GM23338 (cell line): ENCODE results near the gene LRRN1. TPM values are rescaled to one million over a fixed set of nuclear protein-coding genes. Genes with fewer than 3 reads are reported as not detected.

Experiments
- ATAC-seq: fragments of 200-7000 bp; cut with Tn5 transposase; 3 replicates; pipeline ENCODE4 v1.9.1; 2020
- DNase-seq: peaks from one replicate; pipeline ENCODE4 v3.0.0-alpha.2; 2015; ENCODE audit warnings: low spot score
- H2AFZ ChIP-seq: fragments of 200-600 bp; sonication (generic); 2 replicates; pipeline ENCODE4 v1.8.0; 2016; ENCODE audit warnings: antibody characterized with exemption, mild to moderate bottlenecking, moderate library complexity
- H3F3A ChIP-seq: fragments of 200-600 bp; sonication (generic); replicated peaks from 2 replicates; pipeline ENCODE4 v1.8.0; 2017; ENCODE audit warnings: antibody characterized with exemption, mixed run types, low read depth
- H3K27ac ChIP-seq: fragments of 200-600 bp; sonication (generic); 2 replicates; pipeline ENCODE4 v1.6.1; 2016; ENCODE audit warnings: low read depth
- H3K27me3 ChIP-seq: fragments of 200-600 bp; sonication (generic); 2 replicates; pipeline ENCODE4 v1.8.0; 2016; ENCODE audit warnings: mild to moderate bottlenecking, mixed run types, moderate library complexity; ENCODE audit not compliant: insufficient read depth
- H3K36me3 ChIP-seq: fragments of 200-600 bp; sonication (generic); 2 replicates; pipeline ENCODE4 v1.8.0; 2016; ENCODE audit warnings: mild to moderate bottlenecking; ENCODE audit not compliant: insufficient read depth
- H3K4me1 ChIP-seq: fragments of 200-600 bp; sonication (generic); 2 replicates; pipeline ENCODE4 v1.8.0; 2016; ENCODE audit warnings: mild to moderate bottlenecking, moderate library complexity; ENCODE audit not compliant: insufficient read depth
- H3K4me2 ChIP-seq: fragments of 200-600 bp; sonication (generic); 2 replicates; pipeline ENCODE4 v1.7.1; 2017; ENCODE audit warnings: mixed run types
- H3K4me3 ChIP-seq: fragments of 200-600 bp; sonication (generic); 2 replicates; pipeline ENCODE4 v1.6.1; 2016; ENCODE audit warnings: mixed run types
- H3K79me2 ChIP-seq: fragments of 200-600 bp; sonication (generic); replicated peaks from 2 replicates; pipeline ENCODE4 v1.8.0; 2017; ENCODE audit warnings: mild to moderate bottlenecking; ENCODE audit not compliant: insufficient read depth
- H3K9me2 ChIP-seq: fragments of 200-600 bp; sonication (generic); 2 replicates; pipeline ENCODE4 v1.8.0; 2017; ENCODE audit not compliant: insufficient read depth
- H4K20me1 ChIP-seq: fragments of 200-600 bp; sonication (generic); replicated peaks from 2 replicates; pipeline ENCODE4 v1.8.0; 2017; ENCODE audit warnings: mild to moderate bottlenecking; ENCODE audit not compliant: insufficient read depth
- H3K27ac Mint-ChIP-seq: 2 replicates; pipeline ENCODE4 v1.8.0; 2020; ENCODE audit warnings: inconsistent platforms, mild to moderate bottlenecking, moderate library complexity, mixed read lengths
- H3K27me3 Mint-ChIP-seq: 3 replicates; pipeline ENCODE4 v1.8.0; 2022; ENCODE audit warnings: low read depth, mild to moderate bottlenecking, moderate library complexity, mixed read lengths, inconsistent platforms; ENCODE audit not compliant: insufficient read depth, poor library complexity
- H3K36me3 Mint-ChIP-seq: 3 replicates; pipeline ENCODE4 v1.8.0; 2021; ENCODE audit warnings: low read depth, mild to moderate bottlenecking, inconsistent platforms, moderate library complexity, mixed read lengths
- H3K4me1 Mint-ChIP-seq: 3 replicates; pipeline ENCODE4 v1.8.0; 2020; ENCODE audit warnings: mild to moderate bottlenecking, inconsistent platforms, mixed read lengths
- H3K4me3 Mint-ChIP-seq: 3 replicates; pipeline ENCODE4 v1.8.0; 2021; ENCODE audit warnings: moderate library complexity, mild to moderate bottlenecking, inconsistent platforms, mixed read lengths
- H3K9me3 Mint-ChIP-seq: 3 replicates; pipeline ENCODE4 v1.8.0; 2020; ENCODE audit warnings: moderate library complexity, mild to moderate bottlenecking, inconsistent platforms, mixed read lengths
- EZH2 ChIP-seq: fragments of 200-600 bp; sonication (generic); IDR thresholded peaks from one replicate; pipeline ENCODE4 v1.8.0; 2017; ENCODE audit warnings: antibody characterized with exemption, mild to moderate bottlenecking, low read depth; ENCODE audit not compliant: unreplicated experiment
- EZH2phosphoT487 ChIP-seq: fragments of 200-600 bp; sonication (generic); IDR thresholded peaks from one replicate; pipeline ENCODE4 v1.8.1; 2018; ENCODE audit warnings: antibody characterized with exemption; ENCODE audit not compliant: unreplicated experiment
- JUNB ChIP-seq: IDR thresholded peaks from one replicate; pipeline ENCODE4 v1.6.1; 2016; ENCODE audit warnings: antibody characterized with exemption; ENCODE audit not compliant: unreplicated experiment
- NANOG ChIP-seq: IDR thresholded peaks from 2 replicates; pipeline ENCODE4 v1.6.1; 2016; ENCODE audit warnings: antibody characterized with exemption, borderline replicate concordance
- POLR2AphosphoS5 ChIP-seq: IDR thresholded peaks from 2 replicates; pipeline ENCODE4 v1.6.1; 2016; ENCODE audit warnings: antibody characterized with exemption, low read depth
- STAT1 ChIP-seq: IDR thresholded peaks from one replicate; pipeline ENCODE4 v1.6.1; 2016; ENCODE audit warnings: antibody characterized with exemption; ENCODE audit not compliant: unreplicated experiment
- ZNF114 ChIP-seq: fragments of 250-450 bp; sonication (Bioruptor Pico); IDR thresholded peaks from 2 replicates; pipeline ENCODE4 v1.5.0; 2020; ENCODE audit warnings: mild to moderate bottlenecking, moderate library complexity
- ZNF331 ChIP-seq: fragments of 250-450 bp; sonication (Bioruptor Pico); IDR thresholded peaks from 2 replicates; pipeline ENCODE4 v1.5.0; 2020; ENCODE audit warnings: low read depth, mild to moderate bottlenecking, moderate library complexity
- ZNF462 ChIP-seq: fragments of 250-450 bp; sonication (Bioruptor Pico); IDR thresholded peaks from 2 replicates; pipeline ENCODE4 v1.5.0; 2020; ENCODE audit warnings: mild to moderate bottlenecking, moderate library complexity
- polyA plus RNA-seq: library from polyadenylated mRNA; unstranded; fragments of >200 nt; fragmentation: Nextera tagmentation; extraction: Ambion mirVana; gene quantifications from 2 replicates; pipeline ENCODE4 v1.2.1, GENCODE V29; 2016
- total RNA-seq: library from RNA; depleted of rRNA; stranded (reverse); fragments of >200 nt; shearing (Covaris generic); gene quantifications from 2 replicates; pipeline ENCODE4 v1.2.3, GENCODE V29; 2014
- TF ChIP-seq, protein P1 (sequence below), 2 experiments: fragments of 200-600 bp in 1 of 2; sonication (generic) in 1 of 2; conservative IDR thresholded peaks; 2 replicates each; pipeline versions ENCODE4 v1.5.1 to v1.6.1; 2016 to 2017; ENCODE audit warnings: antibody characterized with exemption in 2 of 2, low read depth in 2 of 2, mild to moderate bottlenecking in 2 of 2, moderate library complexity in 1 of 2
- TF ChIP-seq, protein P2 (sequence below): IDR thresholded peaks from one replicate; pipeline ENCODE4 v1.6.1; 2018; ENCODE audit warnings: antibody characterized with exemption; ENCODE audit not compliant: unreplicated experiment
- TF ChIP-seq, protein P3 (sequence below): IDR thresholded peaks from 2 replicates; pipeline ENCODE4 v1.6.1; 2016; ENCODE audit warnings: antibody characterized with exemption

LRRN1 gene
- total and polyA plus RNA-seq, 2 experiments from 2014 or later = 85.7 to 172 TPM

DNA sequence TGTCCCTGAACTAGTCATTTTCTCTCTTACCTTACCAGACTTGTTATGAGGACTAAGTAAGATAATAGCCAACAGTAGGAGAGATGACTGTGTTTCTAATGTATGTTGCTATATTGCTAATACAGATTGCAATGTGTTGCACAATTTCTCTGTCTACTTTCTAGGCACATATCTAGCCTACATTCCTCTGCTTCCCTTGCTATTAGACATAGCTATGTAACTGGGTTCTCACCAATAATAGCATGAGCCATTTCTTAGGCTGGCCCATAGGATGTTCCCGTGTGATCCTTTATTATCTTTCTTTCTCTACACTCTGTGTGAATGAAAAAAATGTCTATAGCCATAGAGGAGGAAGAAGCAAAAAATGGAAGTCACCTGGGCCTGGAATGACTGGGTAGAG, 6.8 kb upstream of the LRRN1 start:
- Histone ChIP-seq H2AFZ (no peak overlapping the region), H3K4me1 (no peaks in the 10 kb centered on the region), H4K20me1 (no peaks in the 10 kb centered on the region; the same call in 1 of the 2 replicates), H3K4me2 (no peak overlapping the region), H3K36me3 (no peaks in the 10 kb centered on the region), H3K4me3 (no peak overlapping the region), H3K9me2 (no peaks in the 10 kb centered on the region), H3K79me2 (no peaks in the 10 kb centered on the region), H3F3A (no peaks in the 10 kb centered on the region), H3K27me3 (peaks cover 10% of the 10 kb centered on the region), H3K27ac (no peak overlapping the region)
- TF ChIP-seq ZNF331 (CRISPR knock-in tag) (no peak), STAT1 (no peak), JUNB (no peak), ZNF114 (CRISPR knock-in tag) (no peak), EZH2 (no peak), EZH2phosphoT487 (no peak), NANOG (no peak), ZNF462 (CRISPR knock-in tag) (no peak), POLR2AphosphoS5 (no peak)
- TF ChIP-seq, protein P1, sequence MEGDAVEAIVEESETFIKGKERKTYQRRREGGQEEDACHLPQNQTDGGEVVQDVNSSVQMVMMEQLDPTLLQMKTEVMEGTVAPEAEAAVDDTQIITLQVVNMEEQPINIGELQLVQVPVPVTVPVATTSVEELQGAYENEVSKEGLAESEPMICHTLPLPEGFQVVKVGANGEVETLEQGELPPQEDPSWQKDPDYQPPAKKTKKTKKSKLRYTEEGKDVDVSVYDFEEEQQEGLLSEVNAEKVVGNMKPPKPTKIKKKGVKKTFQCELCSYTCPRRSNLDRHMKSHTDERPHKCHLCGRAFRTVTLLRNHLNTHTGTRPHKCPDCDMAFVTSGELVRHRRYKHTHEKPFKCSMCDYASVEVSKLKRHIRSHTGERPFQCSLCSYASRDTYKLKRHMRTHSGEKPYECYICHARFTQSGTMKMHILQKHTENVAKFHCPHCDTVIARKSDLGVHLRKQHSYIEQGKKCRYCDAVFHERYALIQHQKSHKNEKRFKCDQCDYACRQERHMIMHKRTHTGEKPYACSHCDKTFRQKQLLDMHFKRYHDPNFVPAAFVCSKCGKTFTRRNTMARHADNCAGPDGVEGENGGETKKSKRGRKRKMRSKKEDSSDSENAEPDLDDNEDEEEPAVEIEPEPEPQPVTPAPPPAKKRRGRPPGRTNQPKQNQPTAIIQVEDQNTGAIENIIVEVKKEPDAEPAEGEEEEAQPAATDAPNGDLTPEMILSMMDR (conservative IDR thresholded peaks at IDR 0.05; ENCODE audit: low read depth in 2 of 2) = no peak
- TF ChIP-seq, protein P2, sequence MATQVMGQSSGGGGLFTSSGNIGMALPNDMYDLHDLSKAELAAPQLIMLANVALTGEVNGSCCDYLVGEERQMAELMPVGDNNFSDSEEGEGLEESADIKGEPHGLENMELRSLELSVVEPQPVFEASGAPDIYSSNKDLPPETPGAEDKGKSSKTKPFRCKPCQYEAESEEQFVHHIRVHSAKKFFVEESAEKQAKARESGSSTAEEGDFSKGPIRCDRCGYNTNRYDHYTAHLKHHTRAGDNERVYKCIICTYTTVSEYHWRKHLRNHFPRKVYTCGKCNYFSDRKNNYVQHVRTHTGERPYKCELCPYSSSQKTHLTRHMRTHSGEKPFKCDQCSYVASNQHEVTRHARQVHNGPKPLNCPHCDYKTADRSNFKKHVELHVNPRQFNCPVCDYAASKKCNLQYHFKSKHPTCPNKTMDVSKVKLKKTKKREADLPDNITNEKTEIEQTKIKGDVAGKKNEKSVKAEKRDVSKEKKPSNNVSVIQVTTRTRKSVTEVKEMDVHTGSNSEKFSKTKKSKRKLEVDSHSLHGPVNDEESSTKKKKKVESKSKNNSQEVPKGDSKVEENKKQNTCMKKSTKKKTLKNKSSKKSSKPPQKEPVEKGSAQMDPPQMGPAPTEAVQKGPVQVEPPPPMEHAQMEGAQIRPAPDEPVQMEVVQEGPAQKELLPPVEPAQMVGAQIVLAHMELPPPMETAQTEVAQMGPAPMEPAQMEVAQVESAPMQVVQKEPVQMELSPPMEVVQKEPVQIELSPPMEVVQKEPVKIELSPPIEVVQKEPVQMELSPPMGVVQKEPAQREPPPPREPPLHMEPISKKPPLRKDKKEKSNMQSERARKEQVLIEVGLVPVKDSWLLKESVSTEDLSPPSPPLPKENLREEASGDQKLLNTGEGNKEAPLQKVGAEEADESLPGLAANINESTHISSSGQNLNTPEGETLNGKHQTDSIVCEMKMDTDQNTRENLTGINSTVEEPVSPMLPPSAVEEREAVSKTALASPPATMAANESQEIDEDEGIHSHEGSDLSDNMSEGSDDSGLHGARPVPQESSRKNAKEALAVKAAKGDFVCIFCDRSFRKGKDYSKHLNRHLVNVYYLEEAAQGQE = no peak
- TF ChIP-seq, protein P3, sequence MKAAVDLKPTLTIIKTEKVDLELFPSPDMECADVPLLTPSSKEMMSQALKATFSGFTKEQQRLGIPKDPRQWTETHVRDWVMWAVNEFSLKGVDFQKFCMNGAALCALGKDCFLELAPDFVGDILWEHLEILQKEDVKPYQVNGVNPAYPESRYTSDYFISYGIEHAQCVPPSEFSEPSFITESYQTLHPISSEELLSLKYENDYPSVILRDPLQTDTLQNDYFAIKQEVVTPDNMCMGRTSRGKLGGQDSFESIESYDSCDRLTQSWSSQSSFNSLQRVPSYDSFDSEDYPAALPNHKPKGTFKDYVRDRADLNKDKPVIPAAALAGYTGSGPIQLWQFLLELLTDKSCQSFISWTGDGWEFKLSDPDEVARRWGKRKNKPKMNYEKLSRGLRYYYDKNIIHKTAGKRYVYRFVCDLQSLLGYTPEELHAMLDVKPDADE = no peak
- H3K27ac Mint-ChIP-seq = no peak overlapping the region
- peaks cover 5% of the 10 kb centered on the region; the same call in 1 of the 3 replicates for H3K36me3 Mint-ChIP-seq
- no peaks in the 10 kb centered on the region for H3K27me3 Mint-ChIP-seq
- no peak for DNase-seq
- peaks cover 47% of the 10 kb centered on the region for H3K9me3 Mint-ChIP-seq
- no peaks in the 10 kb centered on the region for H3K4me1 Mint-ChIP-seq
- ATAC-seq = no peak
- H3K4me3 Mint-ChIP-seq = no peak overlapping the region
